Activated gamma-delta T cell treated with Interleukin-2 at 50 U/mL for 16 hours (primary cell): ENCODE measurements around the gene FARSB.
A peak's percentile ranks its signal among the peaks of the same experiment; 100 is the strongest.
"Not testable (repeated sequence)": the region's sequence is repeated elsewhere in the genome, so short reads cannot be mapped to it uniquely, and the experiment has no call there.

Experiments used
- DNase-seq: peaks from one replicate; pipeline ENCODE4 v3.0.0-alpha.2; 2020

FARSB gene

DNA sequence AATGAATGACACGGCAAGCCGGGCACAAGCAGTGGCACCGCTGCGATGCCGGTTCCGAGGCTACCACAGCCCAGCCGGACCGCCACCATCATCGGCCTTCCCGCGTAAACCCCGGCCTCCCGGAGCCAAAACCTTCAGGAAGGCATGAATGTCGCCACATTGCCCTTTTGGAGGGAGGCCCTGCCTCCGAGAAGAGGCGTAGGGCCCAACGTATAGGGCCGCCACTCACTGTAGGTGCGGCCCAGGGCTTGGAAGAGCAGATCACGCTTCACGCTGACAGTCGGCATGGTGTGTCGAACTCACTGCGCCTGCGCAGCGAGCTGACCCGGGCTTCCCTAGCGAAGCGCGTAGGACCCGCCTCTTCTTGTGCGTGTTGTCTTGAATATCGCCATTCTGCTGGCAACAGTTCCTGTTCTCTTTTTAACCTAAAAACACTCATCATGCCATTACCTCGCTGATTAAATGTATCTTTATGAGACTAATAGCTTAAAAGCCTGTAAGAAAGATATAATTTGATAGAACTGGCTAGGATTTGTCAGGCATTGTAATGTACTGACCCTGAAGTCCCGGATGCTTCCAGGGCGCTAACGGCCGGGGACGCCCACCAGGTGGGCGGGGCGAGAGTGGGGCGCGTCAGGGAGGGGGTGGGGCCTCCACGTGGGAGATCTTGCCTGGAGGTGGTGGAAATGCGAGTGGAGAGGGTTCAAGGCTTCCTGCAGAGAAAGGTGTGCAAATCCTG is at the start of gene FARSB:
TSS of gene FARSB (minus strand) at position 306 of the 739 bp plus-strand sequence. CDS start at position 287, 19 bp downstream.
- DNase-seq: peak; percentile 91

DNA sequence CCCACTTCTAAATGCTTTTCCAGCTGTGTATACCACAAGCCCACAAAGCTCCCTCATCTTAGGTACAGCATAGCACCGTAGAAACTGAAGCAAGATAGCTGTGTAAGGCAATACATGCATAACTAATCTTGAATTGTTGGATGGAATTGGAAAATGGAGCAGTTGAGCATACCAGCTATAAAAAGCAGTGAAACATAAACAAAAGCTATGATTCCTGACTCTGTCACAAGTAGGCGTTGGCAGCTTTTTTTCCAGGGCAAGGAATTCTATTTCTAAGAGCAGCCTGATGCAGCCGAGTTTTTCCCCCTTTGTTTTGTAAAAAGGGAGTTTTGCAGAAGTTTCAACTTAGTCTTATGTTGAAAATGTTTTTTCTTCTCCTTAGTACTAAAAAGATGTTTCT is 48.0 kb upstream of the FARSB start:
- no peak for DNase-seq

GRCh38 chr2:222703091-222703490 is 47.2 kb upstream of the FARSB start:
- DNase-seq: no peak

DNA sequence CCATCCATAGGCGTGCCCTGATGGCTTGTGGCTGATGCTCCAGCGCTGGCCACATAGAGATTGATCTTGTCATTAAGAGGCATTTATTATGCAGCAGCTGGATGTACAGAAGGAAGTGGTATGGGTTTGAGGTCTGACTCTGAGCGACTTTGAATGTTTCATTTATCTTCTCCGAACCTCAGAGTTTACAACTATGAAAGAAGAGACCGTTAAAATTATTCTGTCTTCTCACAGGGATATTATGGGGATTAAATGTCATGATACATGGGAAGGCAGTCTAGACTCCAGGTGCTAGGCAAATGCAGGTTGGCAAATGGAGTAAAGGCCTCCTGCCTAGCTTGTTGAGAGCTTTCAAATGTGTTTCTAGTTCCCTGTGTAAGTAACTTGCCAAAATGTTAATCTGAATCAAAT is 45.8 kb upstream of the FARSB start:
- DNase-seq: no peak

GRCh38 chr2:222701233-222701632 is 45.3 kb upstream of the FARSB start:
- no peak for DNase-seq

DNA sequence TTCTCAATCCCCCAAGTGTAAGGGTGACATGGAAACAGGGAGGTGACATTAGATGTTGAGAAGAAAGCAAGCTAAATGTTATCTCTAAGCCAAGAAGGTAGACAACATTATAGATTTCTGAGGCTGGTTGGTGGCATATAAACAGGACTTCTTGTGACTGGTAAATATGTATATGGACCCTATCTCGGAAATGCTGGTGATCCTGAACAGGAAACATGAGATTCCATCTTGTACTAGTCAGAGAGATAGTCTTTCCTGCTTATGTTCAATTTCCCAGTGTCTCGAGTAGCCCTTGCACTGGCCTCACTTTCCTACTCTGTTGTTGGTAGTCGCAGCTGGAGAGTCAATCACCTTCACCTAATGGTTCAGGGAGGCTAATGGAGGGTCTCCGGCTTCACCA is 42.4 kb upstream of the FARSB start:
- no peak for DNase-seq

DNA sequence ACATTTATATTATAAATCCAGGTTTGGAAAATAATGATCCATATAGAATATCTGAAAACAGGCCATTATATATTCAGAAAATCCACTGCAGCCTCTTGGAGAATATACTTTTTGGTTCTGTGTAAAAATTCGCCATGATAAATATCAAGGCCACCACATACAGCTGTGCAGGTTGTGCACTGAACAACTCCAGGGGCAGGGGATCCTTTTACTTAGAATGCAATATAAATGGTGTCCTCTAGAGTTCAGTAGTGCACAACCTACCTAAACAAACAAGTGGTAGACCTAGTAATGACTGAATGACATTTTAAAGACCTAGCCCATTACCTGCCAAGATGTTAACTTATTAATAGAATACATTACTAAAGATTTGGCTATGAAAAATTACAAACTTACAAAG is 37.9 kb upstream of the FARSB start:
- no peak for DNase-seq

DNA sequence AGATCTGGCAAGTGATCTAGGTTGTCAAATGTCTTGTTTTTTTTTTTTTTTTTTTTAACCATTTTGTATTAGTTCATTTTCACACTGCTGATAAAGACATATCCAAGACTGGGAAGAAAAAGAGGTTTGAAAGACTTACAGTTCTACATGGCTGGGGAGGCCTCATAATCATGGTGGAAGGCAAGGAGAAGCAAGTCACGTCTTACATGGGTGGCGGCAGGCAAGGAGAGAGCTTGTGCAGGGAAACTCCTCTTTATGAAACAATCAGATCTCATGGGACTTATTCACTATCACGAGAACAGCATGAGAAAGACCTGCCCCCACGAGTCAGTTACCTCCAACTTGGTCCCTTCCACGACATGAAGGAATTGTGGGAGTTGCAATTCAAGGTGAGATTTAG is 37.5 kb upstream of the FARSB start:
- not testable (repeated sequence) for DNase-seq

DNA sequence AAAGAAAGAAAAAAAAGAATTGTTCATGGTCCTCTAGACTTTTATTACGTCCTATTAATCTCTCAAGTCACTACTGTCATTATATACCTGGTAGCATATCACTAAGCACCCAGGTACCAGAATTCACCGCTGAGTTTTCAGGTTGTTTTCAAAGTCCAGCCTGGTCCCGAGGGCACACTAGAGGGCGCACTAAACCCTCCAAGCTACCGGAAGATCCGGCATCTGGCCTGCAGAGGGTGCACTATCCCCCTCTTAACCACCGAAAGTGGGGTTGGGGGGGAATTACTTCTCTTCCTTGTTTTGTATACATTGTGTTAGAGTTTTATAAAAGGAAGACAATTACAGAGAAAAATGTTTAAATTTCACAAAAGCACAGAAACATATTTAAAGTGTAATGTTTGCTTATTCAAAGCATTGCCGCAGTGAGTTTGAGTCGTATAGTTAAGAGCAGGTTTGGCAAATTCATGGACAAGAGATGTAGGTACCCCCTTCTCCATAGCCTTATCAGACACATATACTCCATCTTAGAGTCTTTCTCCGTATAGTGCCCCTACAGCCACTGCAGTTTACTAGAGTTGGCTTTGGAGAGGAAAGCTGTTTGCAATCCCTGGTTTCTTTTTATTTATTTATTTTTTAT is 34.8 kb upstream of the FARSB start:
- DNase-seq: peak; percentile 67

GRCh38 chr2:222689322-222689721 is 33.4 kb upstream of the FARSB start:
- DNase-seq: no peak

GRCh38 chr2:222688917-222689316 is 33.0 kb upstream of the FARSB start:
- DNase-seq: no peak

- no peak for DNase-seq
Measured at GRCh38 chr2:222686086-222686750, 30.3 kb upstream of the FARSB start.

DNA sequence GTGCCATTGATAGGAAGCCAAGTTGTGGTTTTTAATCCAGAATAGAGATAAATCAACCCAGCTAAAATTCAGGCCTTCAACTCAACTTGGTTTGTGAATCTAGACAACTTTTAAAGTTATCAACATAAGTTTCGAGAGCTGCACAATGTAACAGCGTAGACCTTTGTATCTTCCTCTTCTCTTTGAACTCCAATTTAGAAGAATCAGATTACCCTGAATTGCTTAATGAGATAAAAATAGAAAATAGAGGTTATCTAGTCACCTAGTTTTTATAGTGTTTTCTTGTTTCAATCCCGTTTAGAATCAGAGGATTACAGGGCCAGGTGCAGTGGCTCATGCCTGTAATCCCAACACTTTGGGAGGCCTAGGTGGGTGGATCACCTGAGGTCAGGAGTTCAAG is 27.9 kb upstream of the FARSB start:
- DNase-seq: no peak

GRCh38 chr2:222677981-222678380 is 22.1 kb upstream of the FARSB start:
- no peak for DNase-seq

- DNase-seq: no peak
Measured at GRCh38 chr2:222673883-222674282, 18.0 kb upstream of the FARSB start.

DNA sequence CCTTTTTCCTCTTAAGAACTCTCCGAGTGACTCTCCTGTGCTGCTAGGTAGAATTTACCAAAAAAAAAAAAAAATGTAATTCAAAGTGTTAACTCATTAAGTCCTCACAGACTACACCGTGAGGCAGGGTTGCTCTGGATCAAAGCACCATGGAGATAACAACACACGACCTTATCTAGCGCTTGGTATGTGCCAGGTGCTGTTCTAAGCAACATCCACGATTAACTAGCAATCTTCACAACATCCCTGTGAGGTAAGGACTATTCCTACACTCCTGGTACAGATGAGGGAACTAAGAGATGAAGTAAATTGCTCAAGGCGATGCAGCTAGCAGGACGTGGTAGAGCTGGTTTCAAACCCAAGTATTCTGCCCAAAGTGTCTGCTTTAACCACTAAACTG is 17.4 kb upstream of the FARSB start:
- DNase-seq: no peak

DNA sequence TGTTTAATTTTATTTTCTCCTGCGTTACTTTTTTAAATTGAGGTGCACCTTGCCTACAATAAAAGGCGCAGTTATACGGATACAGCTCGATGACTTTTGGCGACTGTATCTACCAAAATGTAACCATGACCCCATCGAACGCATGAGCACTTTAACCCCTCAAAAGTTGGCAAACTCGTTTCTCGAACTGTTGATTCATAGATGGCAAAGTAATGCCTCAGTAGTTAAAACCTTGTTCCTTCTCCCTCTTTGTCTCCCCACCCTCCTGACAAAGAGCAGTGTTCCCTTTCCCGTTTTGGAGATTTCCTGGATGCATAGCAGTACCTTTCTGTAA is 16.1 kb upstream of the FARSB start:
- DNase-seq: no peak

DNA sequence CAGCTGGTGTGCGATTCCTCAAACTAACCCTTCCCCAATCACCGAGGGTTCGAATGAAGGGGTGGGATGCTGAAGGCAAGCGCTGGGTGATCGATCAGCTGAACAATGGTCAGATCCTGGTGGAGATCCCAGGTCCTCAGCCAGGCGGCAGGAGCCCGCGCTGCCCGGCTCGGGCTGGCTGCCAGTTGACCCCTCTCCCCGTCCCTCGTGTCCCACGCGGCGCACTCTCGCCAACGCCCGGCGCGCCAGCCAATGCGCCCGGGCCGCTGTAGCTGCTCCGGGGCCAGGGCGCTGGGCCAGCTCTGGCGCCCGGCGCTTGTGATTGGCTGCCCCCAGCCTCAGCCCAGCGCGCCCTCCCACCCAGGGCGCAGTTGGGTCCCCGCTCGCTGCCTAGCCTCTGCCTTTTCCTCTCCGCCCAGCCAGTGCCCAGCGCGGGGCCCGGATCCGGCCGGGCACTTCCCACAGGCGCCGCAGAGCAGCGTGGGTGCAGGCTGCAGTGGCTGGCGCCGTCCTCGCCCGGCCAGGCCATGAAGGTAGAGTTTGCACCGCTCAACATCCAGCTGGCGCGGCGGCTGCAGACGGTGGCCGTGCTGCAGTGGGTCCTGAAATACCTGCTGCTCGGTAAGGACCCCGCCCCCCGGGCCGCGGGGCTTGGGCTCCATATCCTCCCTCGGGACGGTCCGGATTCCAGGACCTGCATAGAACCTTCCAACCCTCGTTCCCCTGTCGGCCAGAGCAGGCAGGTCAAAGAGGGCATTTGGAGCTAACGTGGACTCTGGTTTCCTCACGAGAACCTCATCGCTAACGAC is 15.6 kb upstream of the FARSB start, which contains the start of gene MOGAT1:
TSS of gene MOGAT1 (plus strand) at position 400 of the 809 bp plus-strand sequence. CDS start at position 528, 128 bp downstream.
- DNase-seq: no peak

- DNase-seq: no peak
Measured at GRCh38 chr2:222670191-222671038, 14.5 kb upstream of the FARSB start.

- DNase-seq: no peak
Measured at GRCh38 chr2:222669353-222669752, 13.5 kb upstream of the FARSB start.

DNA sequence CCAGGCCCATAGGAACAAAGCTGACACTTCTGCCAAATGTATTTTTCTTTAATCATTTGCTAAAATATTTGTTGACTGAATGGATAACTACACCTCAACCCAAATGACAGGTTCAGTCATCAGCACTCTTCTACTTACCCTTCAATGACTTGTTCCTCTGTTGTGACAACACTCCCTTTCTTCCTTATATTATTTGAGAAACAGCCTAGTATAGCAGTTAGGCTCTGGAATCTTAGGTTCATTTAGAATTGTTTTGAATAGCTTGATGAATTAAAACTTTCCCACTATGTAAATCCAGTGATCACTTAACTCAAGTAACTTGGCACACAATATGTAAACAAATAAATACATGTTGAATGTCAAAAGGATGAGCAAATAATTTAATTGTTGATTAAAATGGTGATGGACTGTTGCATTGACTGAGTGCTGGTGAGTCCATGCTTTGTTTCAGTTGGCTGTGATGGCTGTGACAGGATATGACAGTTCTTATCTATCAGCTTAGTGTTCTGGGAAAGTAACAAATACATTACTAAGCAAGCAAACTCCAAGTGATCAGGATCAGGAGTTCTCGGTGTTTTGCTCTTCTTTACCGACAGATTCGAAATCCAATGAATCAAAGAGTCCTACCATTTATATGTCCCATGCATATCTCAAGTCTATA is 12.7 kb upstream of the FARSB start:
- DNase-seq: no peak

- no peak for DNase-seq
Measured at GRCh38 chr2:222663479-222663878, 7.6 kb upstream of the FARSB start.
